Fibroblast of skin of abdomen (primary cell): ENCODE data around the gene NKPD1.

Experiments
- DNase-seq: peaks from one replicate; pipeline ENCODE4 v3.0.0-alpha.2; 2013

NKPD1 gene

DNA sequence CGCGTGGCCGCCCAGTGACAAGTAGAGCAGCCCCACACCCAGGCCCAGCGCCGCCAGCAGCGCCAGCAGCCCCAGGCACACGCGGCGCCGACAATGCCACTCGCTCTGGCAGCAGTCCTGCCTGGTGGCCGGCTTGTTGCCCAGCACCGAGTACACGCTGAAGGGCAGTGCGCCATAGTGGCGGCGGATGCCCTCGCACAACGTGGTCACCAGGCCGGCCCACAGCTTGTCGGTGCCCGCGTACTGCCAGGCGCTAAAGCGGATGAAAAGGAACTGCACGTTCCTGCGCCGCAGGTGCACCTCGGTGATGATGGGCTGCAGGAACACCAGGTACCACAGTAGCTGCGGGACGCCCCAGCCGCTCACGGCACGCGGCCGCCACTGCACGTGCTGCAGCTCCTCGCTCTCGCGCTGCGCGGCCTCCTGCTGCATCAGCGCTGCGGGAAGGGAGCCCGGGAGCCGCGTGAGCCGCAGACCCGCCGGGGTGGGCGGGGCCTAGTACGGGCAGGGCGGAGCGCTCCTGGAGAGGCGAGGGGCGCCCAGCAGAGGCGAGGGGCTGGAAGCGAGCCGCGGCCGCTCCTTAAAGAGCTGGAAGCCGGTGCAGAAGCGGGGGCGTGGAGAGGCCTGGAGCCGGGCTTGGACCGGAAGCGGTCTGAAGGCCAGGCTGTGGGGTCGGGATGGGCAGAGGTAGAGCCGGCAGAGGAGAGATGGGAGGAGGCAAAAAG, 7.3 kb downstream of the NKPD1 start:
- DNase-seq: peak; percentile 27

DNA sequence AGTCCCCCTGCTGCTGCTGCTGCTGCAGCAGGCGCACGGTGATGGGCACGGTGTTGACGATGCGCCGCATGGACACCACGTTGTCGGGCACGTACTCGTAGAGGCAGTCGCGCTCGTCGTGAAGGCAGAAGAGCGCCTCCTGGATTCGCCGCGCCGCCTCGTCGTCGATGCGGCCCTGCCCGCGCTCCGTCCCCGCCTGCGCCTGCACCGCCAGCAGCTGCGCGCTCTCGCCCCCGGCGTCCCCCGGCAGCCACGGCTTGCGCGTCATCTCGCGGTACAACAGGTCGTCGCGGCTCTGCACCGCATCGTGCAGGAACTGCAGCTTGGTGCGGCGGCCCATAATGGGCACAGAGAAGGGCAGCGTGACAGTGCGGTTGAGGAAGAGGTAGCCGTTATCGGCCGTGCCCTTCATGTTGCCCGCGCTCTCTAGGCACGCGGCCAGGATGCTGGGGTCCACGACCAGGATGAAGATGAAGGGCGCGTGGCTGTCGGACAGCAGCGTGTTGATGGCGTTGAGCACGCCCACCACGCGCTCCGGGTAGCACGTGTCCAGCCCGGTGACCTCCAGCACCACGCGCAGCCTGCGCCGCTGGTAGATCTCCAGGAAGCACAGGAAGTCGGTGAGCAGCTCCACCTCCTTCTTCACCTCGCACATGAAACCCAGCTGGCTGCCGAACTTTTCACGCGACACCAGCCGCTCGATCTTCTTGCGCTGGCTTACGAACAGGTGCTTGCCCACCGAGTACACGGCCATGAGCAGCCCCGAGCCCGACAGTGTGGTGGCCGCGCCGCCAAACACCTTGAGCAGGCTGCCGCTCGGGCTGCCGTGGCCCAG, 8.1 kb downstream of the NKPD1 start:
- DNase-seq: peak; percentile 37

DNA sequence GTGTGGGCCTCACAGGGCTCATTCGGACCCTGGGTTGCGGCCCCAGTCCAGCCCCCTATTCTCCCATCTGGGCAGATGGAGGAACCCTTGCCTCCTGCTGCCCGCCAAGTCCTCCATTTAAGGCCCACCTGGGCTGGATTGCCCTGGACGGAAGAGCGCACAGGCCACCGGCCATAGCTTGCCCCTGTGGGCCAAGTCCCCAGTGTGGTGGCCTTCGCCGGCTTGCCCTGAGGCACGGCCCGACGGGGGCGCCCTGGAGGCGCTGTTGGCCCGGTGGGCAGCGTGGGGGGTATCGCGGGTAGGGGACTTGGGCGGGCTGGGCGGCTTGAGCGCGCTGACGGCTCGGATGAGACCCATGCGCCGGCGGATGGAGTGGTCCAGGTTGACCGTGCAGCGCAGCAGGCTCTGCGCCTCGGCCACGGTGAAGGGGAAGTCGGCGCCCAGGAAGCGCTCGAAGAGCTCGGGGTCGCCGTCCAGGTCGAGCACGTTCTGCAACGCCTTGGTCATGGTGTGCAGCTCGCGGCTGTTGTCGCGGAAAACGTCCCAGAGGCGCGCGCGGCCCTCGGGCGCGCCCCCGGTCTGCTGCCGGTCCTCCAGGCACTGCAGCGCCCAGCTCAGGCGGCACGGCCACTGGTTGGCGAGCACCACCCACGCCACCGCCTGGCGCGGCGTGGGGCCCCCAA, 8.8 kb downstream of the NKPD1 start:
- DNase-seq: no peak

DNA sequence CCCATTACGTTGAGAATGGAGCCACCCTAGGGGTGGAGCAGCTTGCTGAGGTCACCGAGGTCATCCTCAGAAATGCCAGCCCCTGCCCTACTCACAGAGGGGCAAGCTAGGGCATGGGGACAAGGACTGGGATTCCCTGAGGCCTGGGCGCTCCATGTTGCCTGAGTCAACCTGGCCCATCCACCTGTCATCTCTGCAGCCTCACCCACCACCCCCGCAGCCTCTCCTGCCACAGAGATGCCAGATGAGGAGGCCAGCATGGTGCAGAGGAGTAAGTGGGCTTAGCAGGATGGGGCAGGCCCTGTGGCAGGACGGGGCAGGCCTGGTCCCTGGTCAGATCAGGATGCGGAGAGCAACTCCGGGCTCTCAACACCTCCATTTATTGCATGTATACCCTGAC, 9.5 kb downstream of the NKPD1 start:
- no peak for DNase-seq

DNA sequence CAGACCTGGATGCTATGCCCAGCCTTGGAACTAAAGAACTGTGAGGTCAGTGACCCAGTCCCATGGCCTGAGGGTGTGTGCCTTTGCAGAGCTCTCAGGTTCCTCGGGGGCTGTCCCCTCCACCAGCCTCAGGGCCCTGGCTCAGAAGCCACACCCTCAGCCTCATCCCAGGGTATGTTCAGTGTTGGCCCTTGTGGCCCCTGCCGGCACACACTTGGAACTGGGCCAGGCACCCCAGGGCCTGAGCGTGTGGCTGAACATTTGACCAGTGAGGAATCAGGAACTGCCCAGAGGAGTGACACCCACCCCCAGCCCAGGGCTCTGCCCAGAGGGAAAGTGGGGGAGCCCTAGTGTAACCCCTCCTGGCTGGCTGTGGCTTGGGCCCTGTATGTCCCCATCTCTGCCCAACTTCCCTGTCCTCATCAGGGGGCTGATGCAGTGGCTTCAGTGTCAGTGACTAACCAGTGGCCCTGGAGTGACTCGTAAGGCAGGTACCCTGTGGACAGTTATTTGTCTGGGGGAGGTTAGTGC, 10.0 kb downstream of the NKPD1 start:
- no peak for DNase-seq

DNA sequence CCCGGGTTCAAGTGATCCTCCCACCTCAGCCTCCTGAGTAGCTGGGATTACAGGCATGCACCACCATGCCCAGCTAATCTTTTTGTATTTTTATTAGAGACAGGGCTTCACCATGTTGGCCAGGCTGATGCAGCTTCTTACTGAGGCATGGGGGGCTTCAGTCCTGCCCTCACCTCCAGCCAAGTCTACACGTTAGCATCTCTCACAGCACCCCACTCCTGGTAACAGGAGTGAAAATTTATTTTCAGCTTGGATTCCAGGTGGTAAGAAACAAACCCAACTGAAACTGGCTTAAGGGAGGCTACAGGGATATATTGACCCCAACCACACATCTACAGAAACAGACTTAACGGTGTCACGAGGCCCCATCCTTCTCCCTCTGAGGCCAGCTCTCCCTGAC, 10.6 kb downstream of the NKPD1 start:
- DNase-seq: no peak

DNA sequence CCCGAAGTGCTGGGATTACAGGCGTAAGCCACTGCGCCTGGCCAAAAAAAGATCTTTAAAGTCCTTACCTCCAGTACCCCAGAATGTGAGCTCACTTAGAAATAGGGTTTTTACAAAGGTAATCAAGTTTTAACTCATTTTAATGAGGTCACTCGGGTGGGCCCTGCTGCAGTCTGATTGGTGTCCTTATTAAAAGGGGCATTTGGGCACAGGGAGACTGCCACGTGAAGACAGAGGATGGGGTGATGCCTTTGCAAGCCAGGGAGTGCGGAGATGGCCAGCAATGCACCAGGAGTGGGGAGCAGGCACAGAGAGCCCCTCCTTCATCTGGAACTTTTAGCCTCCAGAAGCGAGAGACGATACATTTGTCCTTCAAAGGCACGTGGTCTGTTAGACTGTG, 11.7 kb downstream of the NKPD1 start:
- no peak for DNase-seq

DNA sequence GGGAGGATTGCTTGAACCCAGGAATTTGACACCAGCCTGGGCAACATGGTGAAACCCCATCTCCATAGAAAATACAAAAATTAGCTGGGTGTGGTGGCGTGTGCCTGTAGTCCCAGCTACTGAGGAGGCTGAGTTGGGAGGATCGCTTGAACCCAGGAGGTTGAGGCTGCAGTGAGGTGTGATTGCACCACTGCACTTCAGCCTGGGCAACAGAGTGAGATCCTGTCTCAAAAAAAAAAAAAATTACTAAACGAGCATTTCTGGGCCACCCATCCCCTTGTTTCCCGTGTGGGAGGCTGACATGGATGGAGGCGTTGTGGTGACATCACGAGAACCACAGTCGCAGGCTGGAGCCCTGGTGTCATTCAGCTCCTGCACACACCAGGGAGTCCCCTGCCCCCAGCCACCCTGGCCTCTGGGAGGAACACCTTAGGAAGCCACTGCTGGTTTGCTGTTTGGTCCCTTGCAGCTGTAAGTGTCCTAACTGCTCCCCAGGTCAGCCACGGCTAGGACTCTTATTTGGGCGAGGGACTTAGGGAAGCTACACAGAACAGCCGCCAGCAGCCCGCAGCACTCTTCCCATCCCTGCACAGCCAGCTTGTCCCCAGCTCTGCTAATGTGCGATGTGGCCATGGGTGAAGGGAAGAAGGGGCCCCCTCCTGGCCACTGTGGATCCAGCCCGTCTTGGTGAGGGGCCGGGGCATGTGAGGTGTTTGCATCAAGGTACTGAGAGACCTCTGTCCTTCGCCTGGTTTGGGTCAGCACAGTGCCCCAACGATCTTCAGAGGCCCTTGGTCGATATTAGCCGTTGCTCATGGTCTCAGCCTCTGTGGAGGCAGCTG, 12.7 kb downstream of the NKPD1 start:
- DNase-seq: no peak

DNA sequence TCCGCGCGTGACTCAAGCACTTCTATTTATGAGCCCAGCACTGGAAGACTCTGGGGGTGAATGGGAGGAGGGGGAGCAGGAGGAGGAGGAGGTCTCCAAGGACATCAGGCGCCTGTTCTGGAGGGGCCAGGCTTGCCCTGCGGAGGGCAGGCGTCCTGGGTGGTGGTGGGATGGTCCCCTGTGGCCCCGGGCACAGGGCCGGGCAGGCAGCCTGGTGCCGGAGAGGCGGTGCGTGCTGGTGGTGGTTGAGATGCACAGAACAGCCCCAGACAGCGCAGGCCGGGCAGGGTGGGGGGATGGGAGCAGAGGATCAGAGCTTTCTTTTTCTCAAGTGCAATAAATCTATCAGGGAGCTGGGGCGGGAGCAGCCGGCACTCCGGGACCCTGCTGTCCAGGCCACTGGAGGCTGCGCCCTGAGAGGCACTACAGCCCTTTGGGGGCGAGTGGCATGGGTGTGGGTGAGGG, 14.0 kb downstream of the NKPD1 start:
- no peak for DNase-seq

DNA sequence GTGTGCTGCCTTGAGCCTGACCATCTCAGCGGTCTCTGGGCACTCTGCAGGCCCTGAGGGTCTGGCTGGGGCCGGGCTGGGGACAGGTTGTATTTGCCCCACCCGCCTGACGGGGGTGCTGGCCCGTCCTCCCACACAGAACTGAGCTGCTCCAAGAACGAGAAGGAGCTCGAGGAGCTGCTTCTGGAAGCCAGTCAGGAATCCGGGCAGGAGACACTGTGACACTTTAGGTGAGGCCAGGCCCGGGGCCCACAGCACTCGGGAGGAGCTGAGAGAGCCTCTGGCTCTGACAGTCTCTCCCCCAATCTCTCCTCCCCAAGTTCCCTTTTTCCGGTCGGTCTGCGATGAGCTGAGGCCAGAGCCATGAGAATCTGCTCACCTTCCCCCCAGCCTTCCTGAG, 14.5 kb downstream of the NKPD1 start:
- DNase-seq: no peak

DNA sequence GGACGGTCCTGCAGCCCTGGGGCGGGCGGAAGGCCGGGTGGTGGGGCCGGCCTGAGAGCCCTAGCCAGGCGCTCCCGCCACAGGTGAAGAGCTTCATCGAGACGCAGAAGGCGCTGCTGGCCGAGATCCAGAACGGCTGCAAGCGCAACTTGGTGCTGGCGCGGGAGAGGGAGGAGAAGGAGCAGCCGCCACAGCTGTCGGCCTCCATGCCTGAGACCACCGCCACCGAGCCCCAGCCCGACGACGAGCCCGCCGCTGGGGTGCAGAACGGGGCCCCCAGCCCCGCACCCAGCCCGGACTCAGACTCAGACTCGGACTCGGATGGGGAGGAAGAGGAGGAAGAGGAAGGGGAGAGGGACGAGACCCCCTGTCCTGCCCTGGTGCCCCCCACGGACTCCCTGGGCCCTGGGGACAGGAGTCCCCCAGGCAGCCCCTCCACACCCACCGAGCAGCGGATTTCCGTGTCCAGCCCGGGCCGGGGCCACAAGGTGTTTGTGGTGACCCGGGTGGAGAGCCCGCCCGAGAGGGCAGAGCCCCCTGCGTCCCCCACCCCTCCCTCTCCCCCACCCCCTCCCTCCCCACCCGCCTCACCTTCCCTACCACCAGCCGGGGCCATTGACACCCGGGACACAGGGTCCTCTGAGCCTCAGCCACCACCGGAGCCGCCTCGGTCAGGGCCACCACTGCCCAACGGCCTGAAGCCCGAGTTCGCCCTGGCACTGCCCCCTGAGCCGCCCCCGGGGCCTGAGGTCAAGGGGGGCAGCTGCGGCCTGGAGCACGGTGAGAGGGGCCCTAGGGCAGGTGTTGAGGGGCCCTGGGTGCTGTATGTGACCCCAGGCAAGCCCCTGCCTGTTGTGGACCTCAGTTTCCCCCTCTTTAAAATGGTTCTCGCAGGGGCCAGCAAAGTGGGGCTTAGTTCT, 15.3 kb downstream of the NKPD1 start:
- DNase-seq: no peak

DNA sequence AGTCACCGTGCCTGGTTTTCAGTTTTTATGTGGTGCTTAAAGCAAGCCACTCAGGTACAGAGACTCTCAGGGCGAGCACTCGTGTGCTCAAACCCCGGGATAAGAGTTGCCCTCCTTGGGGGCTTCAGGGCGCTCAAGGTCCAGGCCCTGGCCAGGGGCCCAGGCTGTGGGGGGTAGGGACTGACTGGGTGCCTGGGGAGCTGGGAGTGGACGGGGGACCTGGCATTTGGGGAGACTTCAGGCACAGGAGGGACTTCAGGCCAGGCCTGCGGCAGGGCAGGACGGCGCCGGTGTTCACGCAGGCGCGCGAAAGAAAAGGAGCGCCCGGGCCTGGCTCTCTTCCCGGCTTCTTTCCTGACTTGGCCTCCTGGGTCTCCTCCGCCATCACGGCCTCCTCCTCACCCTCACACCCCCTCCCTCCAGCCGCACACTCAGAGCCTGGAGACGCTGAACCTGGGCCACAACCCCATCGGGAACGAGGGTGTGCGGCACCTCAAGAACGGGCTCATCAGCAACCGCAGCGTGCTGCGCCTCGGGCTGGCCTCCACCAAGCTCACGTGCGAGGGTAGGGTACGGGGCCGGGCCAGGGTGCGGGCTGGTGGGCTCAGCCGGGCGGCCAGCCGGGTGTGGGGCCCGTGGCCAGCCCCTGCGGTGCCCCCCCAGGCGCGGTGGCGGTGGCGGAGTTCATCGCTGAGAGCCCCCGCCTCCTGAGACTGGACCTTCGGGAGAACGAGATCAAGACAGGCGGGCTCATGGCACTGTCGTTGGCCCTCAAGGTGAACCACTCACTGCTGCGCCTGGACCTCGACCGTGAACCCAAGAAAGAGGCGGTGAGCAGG, 16.1 kb downstream of the NKPD1 start:
- no peak for DNase-seq

DNA sequence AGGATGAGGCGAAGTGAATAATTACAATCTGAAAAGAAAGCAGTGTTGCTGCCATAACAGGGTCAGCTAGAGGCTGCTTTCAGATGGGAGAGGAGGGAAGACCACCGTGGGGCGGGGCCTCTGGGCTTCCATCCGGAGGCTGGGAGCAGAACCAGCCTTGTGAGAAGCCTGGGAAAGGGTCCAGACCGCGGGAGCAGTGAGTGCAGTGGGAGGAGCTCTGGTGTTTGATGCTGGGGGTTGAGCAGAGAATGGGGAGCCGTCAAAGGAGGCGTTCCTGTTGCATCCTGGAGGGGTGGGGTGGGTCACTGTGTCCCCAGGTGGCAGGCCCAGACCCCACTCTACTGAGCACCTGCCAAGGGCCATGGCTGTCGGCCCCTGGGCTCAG, 18.1 kb downstream of the NKPD1 start:
- DNase-seq: no peak

DNA sequence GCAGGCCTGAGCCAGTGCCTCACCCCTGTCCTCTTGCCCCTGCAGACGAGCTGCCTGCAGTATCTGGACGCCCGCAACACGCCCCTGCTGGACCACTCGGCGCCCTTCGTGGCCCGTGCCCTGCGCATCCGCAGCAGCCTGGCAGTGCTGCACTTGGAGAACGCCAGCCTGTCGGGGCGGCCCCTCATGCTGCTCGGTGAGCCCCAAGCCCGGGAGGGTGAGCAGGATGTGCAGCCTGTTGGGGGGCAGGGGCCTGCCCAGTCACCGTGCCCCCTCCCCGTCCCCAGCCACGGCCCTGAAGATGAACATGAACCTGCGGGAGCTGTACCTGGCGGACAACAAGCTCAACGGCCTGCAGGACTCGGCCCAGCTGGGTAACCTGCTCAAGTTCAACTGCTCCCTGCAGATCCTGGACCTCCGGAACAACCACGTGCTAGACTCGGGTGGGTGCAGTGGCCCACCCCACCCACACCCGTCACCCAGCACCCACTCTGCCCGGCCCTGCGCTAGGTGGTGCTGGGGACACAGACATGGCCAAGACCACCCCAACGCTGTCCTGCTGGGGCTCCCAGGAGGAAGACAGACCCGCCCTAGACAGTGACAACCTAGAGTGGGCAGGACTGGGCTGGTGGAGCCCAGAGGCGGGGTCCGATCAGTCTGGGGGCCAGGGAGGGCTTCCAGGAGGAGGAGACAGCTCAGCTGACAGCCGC, 18.6 kb downstream of the NKPD1 start:
- no peak for DNase-seq

DNA sequence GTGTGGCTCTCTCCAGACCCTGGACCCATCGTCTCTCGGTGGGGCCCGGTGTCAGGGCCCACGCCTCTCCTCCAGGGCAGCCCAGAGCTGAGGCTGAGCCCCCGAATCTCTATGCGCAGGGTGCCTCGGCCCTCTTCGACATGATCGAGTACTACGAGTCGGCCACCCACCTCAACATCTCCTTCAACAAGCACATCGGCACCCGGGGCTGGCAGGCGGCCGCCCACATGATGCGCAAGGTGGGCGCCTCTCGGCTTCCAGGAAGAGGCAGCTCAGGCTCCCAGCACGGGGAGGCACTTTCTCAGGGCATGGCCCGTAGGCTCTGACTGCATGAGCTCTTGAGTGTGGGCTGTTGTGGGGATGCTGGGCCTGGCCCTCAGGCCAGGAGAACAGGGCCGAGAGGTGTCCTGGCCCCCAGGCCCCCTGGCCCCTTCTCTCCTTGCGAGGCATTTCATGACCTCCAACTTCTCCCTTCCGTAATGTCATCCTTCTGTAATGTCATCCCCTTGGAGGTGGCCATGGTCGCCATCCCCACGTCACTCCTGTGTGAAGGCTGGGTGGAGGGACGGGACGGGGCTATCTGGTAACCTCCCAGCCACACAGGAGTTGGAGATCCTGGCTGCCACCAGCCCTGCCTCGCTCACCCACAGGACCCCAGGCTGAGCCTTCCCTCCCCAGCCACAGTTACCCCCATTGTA, 19.4 kb downstream of the NKPD1 start:
- no peak for DNase-seq

DNA sequence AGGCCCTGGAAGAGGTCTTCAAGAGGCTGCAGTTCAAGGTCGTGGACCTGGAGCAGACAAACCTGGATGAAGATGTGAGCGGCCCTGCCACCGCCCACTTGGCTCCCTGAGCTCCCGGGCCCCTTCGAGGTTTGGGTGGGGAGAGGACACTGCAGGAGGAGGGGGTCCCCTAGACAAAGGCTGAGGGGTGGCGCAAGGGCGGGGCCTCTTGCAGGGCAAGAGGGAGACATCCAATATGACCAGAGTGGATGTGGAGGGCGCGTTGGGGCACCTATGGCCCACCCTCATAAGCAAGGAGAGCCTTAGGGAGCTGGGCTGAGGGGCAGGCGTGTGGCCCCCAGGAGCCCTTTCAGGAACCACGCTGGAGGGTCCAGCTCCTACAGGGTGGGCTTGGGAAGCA, 20.2 kb downstream of the NKPD1 start:
- DNase-seq: no peak

DNA sequence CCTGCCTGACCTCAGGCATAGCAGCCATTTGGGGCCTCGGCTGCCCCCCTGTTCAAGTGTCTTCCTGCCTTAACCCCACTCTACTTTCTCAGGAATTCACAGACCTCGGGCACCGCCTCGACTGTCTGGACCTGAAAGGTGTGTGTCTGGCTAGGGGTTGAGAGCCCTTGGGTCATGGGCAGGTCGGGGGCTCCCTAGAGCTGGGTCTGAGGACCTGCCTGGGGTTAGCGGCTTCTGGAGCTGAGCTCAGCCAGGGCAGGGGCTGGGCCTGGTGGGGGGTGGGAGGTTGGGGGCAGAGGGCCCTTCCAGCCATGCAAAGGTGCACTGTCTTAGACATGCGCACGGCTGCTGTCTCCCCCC, 20.7 kb downstream of the NKPD1 start:
- no peak for DNase-seq

DNA sequence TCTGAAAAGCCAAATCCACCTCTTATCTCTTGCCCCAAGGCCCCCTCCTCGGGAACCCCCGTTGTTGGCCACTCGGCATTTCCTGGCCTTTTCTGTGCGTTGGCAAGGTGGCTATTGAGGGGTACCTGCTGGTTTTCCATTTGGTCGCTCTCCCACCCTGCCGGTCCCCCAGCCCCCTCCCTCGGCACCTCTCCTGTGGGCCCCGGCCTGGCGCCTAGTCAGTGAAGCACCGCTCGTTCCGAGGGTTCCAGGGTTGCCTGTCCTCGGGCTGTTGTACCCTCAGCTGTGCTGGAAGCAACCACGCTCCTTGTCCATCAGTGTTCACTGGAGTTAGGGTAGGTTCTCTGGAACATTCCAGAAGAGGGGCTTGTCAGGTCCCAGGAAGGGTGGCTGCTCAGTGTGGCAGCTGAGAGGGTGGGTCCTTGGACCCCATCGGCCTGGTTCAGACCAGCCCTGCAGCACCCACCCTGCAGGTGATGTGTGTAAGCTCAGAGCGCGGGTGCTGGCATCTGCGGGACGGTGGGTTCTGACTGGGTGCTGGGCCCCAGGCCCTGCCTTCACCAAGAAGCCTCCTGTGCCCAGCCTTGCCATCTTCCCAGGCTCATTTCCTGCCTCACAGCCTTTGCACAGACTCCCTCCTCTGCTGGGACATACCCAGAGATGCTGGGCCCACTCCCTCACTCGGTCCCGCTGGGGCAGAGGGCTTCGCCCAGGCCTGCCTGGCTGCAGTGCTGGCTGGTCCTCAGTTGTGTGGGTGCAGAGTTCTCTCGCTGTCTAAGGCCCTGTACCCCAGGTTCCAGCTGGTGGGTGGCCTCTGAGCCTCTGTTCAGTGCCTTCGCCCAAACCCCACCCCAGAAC, 21.3 kb downstream of the NKPD1 start:
- DNase-seq: no peak
